ENCODE data around the gene MCM3AP.

Gene MCM3AP

GRCh38 chr21:46323227-46323709 is 37.9 kb upstream of the MCM3AP start:
- Histone ChIP-seq H3K4me1 (ENCODE audit: control insufficient read depth, insufficient read depth, low read length, poor library complexity, severe bottlenecking) (peaks cover 22% of the 10 kb centered on the region), H3K4me3 (ENCODE audit: insufficient read depth, low read depth, low read length, poor library complexity, severe bottlenecking) (peak overlapping the region; percentile 99), H3K9me3 (ENCODE audit: control insufficient read depth, low read length) (no peaks in the 10 kb centered on the region), H3K36me3 (ENCODE audit: control insufficient read depth, insufficient read depth, low read length) (no peaks in the 10 kb centered on the region), H3K27ac (ENCODE audit: insufficient read depth, low read length, poor library complexity, severe bottlenecking) (no peak overlapping the region), H3K27me3 (replicated peaks; ENCODE audit: control insufficient read depth, insufficient read depth, low read length, poor library complexity, severe bottlenecking) (no peaks in the 10 kb centered on the region)
- DNase-seq, result no peak

GRCh38 chr21:46322351-46323226 is 37.2 kb upstream of the MCM3AP start:
- peaks cover 22% of the 10 kb centered on the region for H3K4me1 ChIP-seq (ENCODE audit: control insufficient read depth, insufficient read depth, low read length, poor library complexity, severe bottlenecking)
- H3K36me3 ChIP-seq (ENCODE audit: control insufficient read depth, insufficient read depth, low read length), result no peaks in the 10 kb centered on the region
- no peaks in the 10 kb centered on the region for H3K27me3 ChIP-seq (replicated peaks; ENCODE audit: control insufficient read depth, insufficient read depth, low read length, poor library complexity, severe bottlenecking)
- H3K4me3 ChIP-seq (ENCODE audit: insufficient read depth, low read depth, low read length, poor library complexity, severe bottlenecking), result peak overlapping the region; percentile 99
- no peak for DNase-seq
- H3K9me3 ChIP-seq (ENCODE audit: control insufficient read depth, low read length), result no peaks in the 10 kb centered on the region
- no peak overlapping the region for H3K27ac ChIP-seq (ENCODE audit: insufficient read depth, low read length, poor library complexity, severe bottlenecking)

- Histone ChIP-seq H3K36me3 (ENCODE audit: control insufficient read depth, insufficient read depth, low read length) (no peaks in the 10 kb centered on the region), H3K27ac (ENCODE audit: insufficient read depth, low read length, poor library complexity, severe bottlenecking) (no peak overlapping the region), H3K4me3 (ENCODE audit: insufficient read depth, low read depth, low read length, poor library complexity, severe bottlenecking) (no peak overlapping the region)
Measured at GRCh38 chr21:46320331-46320801, 35.0 kb upstream of the MCM3AP start.

GRCh38 chr21:46319186-46319585 is 33.8 kb upstream of the MCM3AP start:
- H3K9me3 ChIP-seq (ENCODE audit: control insufficient read depth, low read length), result no peaks in the 10 kb centered on the region
- no peak for DNase-seq
- peaks cover 12% of the 10 kb centered on the region for H3K4me1 ChIP-seq (ENCODE audit: control insufficient read depth, insufficient read depth, low read length, poor library complexity, severe bottlenecking)

More at GRCh38 chr21:46320331-46320801, 35.0 kb upstream of the MCM3AP start:
- Histone ChIP-seq H3K4me1 (ENCODE audit: control insufficient read depth, insufficient read depth, low read length, poor library complexity, severe bottlenecking) (peaks cover 18% of the 10 kb centered on the region), H3K9me3 (ENCODE audit: control insufficient read depth, low read length) (no peaks in the 10 kb centered on the region), H3K27me3 (replicated peaks; ENCODE audit: control insufficient read depth, insufficient read depth, low read length, poor library complexity, severe bottlenecking) (no peaks in the 10 kb centered on the region)
- no peak for DNase-seq

GRCh38 chr21:46318464-46318845 is 33.0 kb upstream of the MCM3AP start:
- no peak for DNase-seq
- no peaks in the 10 kb centered on the region for H3K27me3 ChIP-seq (replicated peaks; ENCODE audit: control insufficient read depth, insufficient read depth, low read length, poor library complexity, severe bottlenecking)
- H3K4me3 ChIP-seq (ENCODE audit: insufficient read depth, low read depth, low read length, poor library complexity, severe bottlenecking), result no peak overlapping the region
- H3K36me3 ChIP-seq (ENCODE audit: control insufficient read depth, insufficient read depth, low read length), result no peaks in the 10 kb centered on the region
- H3K4me1 ChIP-seq (ENCODE audit: control insufficient read depth, insufficient read depth, low read length, poor library complexity, severe bottlenecking), result peaks cover 12% of the 10 kb centered on the region
- no peaks in the 10 kb centered on the region for H3K9me3 ChIP-seq (ENCODE audit: control insufficient read depth, low read length)
- H3K27ac ChIP-seq (ENCODE audit: insufficient read depth, low read length, poor library complexity, severe bottlenecking), result no peak overlapping the region

More at GRCh38 chr21:46319186-46319585, 33.8 kb upstream of the MCM3AP start:
- Histone ChIP-seq H3K36me3 (ENCODE audit: control insufficient read depth, insufficient read depth, low read length) (no peaks in the 10 kb centered on the region), H3K4me3 (ENCODE audit: insufficient read depth, low read depth, low read length, poor library complexity, severe bottlenecking) (no peak overlapping the region), H3K27me3 (replicated peaks; ENCODE audit: control insufficient read depth, insufficient read depth, low read length, poor library complexity, severe bottlenecking) (no peaks in the 10 kb centered on the region), H3K27ac (ENCODE audit: insufficient read depth, low read length, poor library complexity, severe bottlenecking) (no peak overlapping the region)

- no peak for DNase-seq
- H3K36me3 ChIP-seq (ENCODE audit: control insufficient read depth, insufficient read depth, low read length), result no peaks in the 10 kb centered on the region
Measured at GRCh38 chr21:46317710-46318463, 32.5 kb upstream of the MCM3AP start.

GRCh38 chr21:46316708-46317324 is 31.4 kb upstream of the MCM3AP start:
- Histone ChIP-seq H3K4me1 (ENCODE audit: control insufficient read depth, insufficient read depth, low read length, poor library complexity, severe bottlenecking) (no peaks in the 10 kb centered on the region), H3K4me3 (ENCODE audit: insufficient read depth, low read depth, low read length, poor library complexity, severe bottlenecking) (no peak overlapping the region), H3K27ac (ENCODE audit: insufficient read depth, low read length, poor library complexity, severe bottlenecking) (no peak overlapping the region), H3K27me3 (replicated peaks; ENCODE audit: control insufficient read depth, insufficient read depth, low read length, poor library complexity, severe bottlenecking) (no peaks in the 10 kb centered on the region), H3K9me3 (ENCODE audit: control insufficient read depth, low read length) (no peaks in the 10 kb centered on the region), H3K36me3 (ENCODE audit: control insufficient read depth, insufficient read depth, low read length) (no peaks in the 10 kb centered on the region)
- DNase-seq, result no peak

More at GRCh38 chr21:46317710-46318463, 32.5 kb upstream of the MCM3AP start:
- no peaks in the 10 kb centered on the region for H3K27me3 ChIP-seq (replicated peaks; ENCODE audit: control insufficient read depth, insufficient read depth, low read length, poor library complexity, severe bottlenecking)
- no peaks in the 10 kb centered on the region for H3K9me3 ChIP-seq (ENCODE audit: control insufficient read depth, low read length)
- no peak overlapping the region for H3K4me3 ChIP-seq (ENCODE audit: insufficient read depth, low read depth, low read length, poor library complexity, severe bottlenecking)
- H3K27ac ChIP-seq (ENCODE audit: insufficient read depth, low read length, poor library complexity, severe bottlenecking), result no peak overlapping the region
- peaks cover 10% of the 10 kb centered on the region for H3K4me1 ChIP-seq (ENCODE audit: control insufficient read depth, insufficient read depth, low read length, poor library complexity, severe bottlenecking)

GRCh38 chr21:46314441-46315020 is 29.1 kb upstream of the MCM3AP start:
- no peak for DNase-seq
- H3K27me3 ChIP-seq (replicated peaks; ENCODE audit: control insufficient read depth, insufficient read depth, low read length, poor library complexity, severe bottlenecking), result no peaks in the 10 kb centered on the region
- H3K4me1 ChIP-seq (ENCODE audit: control insufficient read depth, insufficient read depth, low read length, poor library complexity, severe bottlenecking), result no peaks in the 10 kb centered on the region
- H3K4me3 ChIP-seq (ENCODE audit: insufficient read depth, low read depth, low read length, poor library complexity, severe bottlenecking), result no peak overlapping the region
- no peak overlapping the region for H3K27ac ChIP-seq (ENCODE audit: insufficient read depth, low read length, poor library complexity, severe bottlenecking)
- H3K9me3 ChIP-seq (ENCODE audit: control insufficient read depth, low read length), result no peaks in the 10 kb centered on the region
- no peaks in the 10 kb centered on the region for H3K36me3 ChIP-seq (ENCODE audit: control insufficient read depth, insufficient read depth, low read length)

- Histone ChIP-seq H3K4me1 (ENCODE audit: control insufficient read depth, insufficient read depth, low read length, poor library complexity, severe bottlenecking) (no peaks in the 10 kb centered on the region), H3K9me3 (ENCODE audit: control insufficient read depth, low read length) (no peaks in the 10 kb centered on the region), H3K27me3 (replicated peaks; ENCODE audit: control insufficient read depth, insufficient read depth, low read length, poor library complexity, severe bottlenecking) (no peaks in the 10 kb centered on the region), H3K27ac (ENCODE audit: insufficient read depth, low read length, poor library complexity, severe bottlenecking) (no peak overlapping the region), H3K4me3 (ENCODE audit: insufficient read depth, low read depth, low read length, poor library complexity, severe bottlenecking) (no peak overlapping the region), H3K36me3 (ENCODE audit: control insufficient read depth, insufficient read depth, low read length) (no peaks in the 10 kb centered on the region)
- DNase-seq, result no peak
Measured at GRCh38 chr21:46312949-46313348, 27.5 kb upstream of the MCM3AP start.

Measured in effector memory CD4-positive, alpha-beta T cell (primary cell).